Adrenal gland (tissue), 12 donors: Measurements from ENCODE around the gene FAM110A. TPM values are rescaled to one million over a fixed set of nuclear protein-coding genes. Genes with fewer than 3 reads are reported as not detected.

Source experiments
- DNase-seq, 7 donors: peaks; one replicate each; pipeline ENCODE4 v3.0.0-alpha.2; 2019 to 2020
- H3K27ac ChIP-seq, 5 donors: fragments of 200-600 bp; sonication (generic) in 4 of 5; 1 replicate in 3 of 5; 2 replicates in 2 of 5; pipeline versions ENCODE4 v1.5.1 to v1.8.0; 2016 to 2020; ENCODE audit warnings: mild to moderate bottlenecking in 1 of 5
- H3K27me3 ChIP-seq: fragments of 200-600 bp; 2 replicates; pipeline ENCODE4 v1.8.0; 2021
- H3K36me3 ChIP-seq, 2 donors: fragments of 200-600 bp; replicated peaks in 1 of 2; 1 replicate in 1 of 2; 2 replicates in 1 of 2; pipeline versions ENCODE4 v1.5.1 to v1.8.0; 2018 to 2022
- H3K4me1 ChIP-seq, 2 donors: fragments of 200-600 bp; replicated peaks in 1 of 2; 1 replicate in 1 of 2; 2 replicates in 1 of 2; pipeline versions ENCODE4 v1.5.1 to v1.8.0; 2018 to 2021
- H3K4me3 ChIP-seq, 4 donors: fragments of 200-600 bp; sonication (generic) in 3 of 4; one replicate each; pipeline ENCODE4 v1.5.1; 2016 to 2018
- H3K9me3 ChIP-seq, 3 donors: fragments of 200-600 bp; sonication (generic) in 1 of 3; replicated peaks in 1 of 3; 1 replicate in 2 of 3; 2 replicates in 1 of 3; pipeline versions ENCODE4 v1.5.1 to v1.8.0; 2016 to 2021
- CTCF ChIP-seq, 6 experiments: fragments of 450-650 bp in 4 of 6; fragments of 200-600 bp in 2 of 6; sonication (generic) in 1 of 6; IDR thresholded peaks; 1 replicate in 5 of 6; 2 replicates in 1 of 6; pipeline versions ENCODE4 v1.5.1 to v1.8.0; 2016 to 2021; ENCODE audit warnings: antibody characterized with exemption in 6 of 6, mild to moderate bottlenecking in 2 of 6, moderate library complexity in 1 of 6
- POLR2A ChIP-seq, 2 donors: fragments of 450-650 bp; IDR thresholded peaks; one replicate each; pipeline ENCODE4 v1.6.1; 2017; ENCODE audit warnings: antibody characterized with exemption in 2 of 2, mild to moderate bottlenecking in 2 of 2, moderate library complexity in 1 of 2
- WGBS, 4 donors: extraction: QIAGEN DNeasy Blood & Tissue Kit in 2 of 4; methylation state at CpG; one replicate each; pipeline versions ENCODE4 v1.1.5 to v1.1.7; 2013 to 2017; 5-methylcytosine and 5-hydroxymethylcytosine counted together
- intact Hi-C, 2 donors: fragments of 100-400 bp; cut with DNase I; formaldehyde crosslinking; loops; one replicate each; pipeline versions ENCODE4 v1.14.1 to v1.15.0; 2022 to 2023
- polyA plus RNA-seq, 3 donors: library from polyadenylated mRNA; stranded (reverse); fragments of 200-250 nt in 2 of 3; fragments of 350-450 nt in 1 of 3; fragmentation: Illumina TruSeq in 1 of 3; extraction: RNeasy Lipid Tissue Mini Kit (QIAGEN cat#74804) in 1 of 3; gene quantifications; one replicate each; pipeline ENCODE4 v1.2.3, GENCODE V29; 2013 to 2014
- total RNA-seq, 9 donors: library from RNA; depleted of rRNA in 4 of 9; stranded (reverse); fragments of >200 nt in 4 of 9; fragments of 120-200 nt in 1 of 9; fragmentation: NEBNext Ultra II Directional in 1 of 9; extraction: Animal tissue kit (Norgen Biotek cat#: 25700) in 1 of 9; gene quantifications; one replicate each; pipeline versions ENCODE4 v1.1.0 to v1.2.4, GENCODE V29; 2013 to 2023
- donor health status: healthy with polysubstance abuse.
- donor health status: Bipolar disorder and iron deficiency.
- donor health status: DM: yes; HTN: yes; CAD: no.
- donor health status: DM: no; HTN: no; CAD: no.
- donor health status: DM: no; HTN: no; CAD: no.
- donor health status: DM: yes; HTN: yes; CAD: no.

The FAM110A gene
- total and polyA plus RNA-seq, 12 donors = 2.2 to 16.7 (median 8.4) TPM

GRCh38 chr20:829551-829950 lies 4.0 kb upstream of the FAM110A start:
- Histone ChIP-seq H3K4me3 (no peak overlapping the region), H3K27me3 (no peaks in the 10 kb centered on the region), H3K4me1 (peaks cover 5 to 7% of the 10 kb centered on the region in 2 donors), H3K27ac (no peak overlapping the region), H3K36me3 (no peaks in the 10 kb centered on the region), H3K9me3 (no peaks in the 10 kb centered on the region)
- intact Hi-C loops = loop anchor here in 1 of 2 donors (10.0 kb wide), 1 partner anchor 285 kb away; the partner anchor contains the start of gene PSMF1
- TF ChIP-seq POLR2A (IDR thresholded peaks at IDR 0.05) = no peak
- no peak for TF ChIP-seq CTCF (IDR thresholded peaks at IDR 0.05)
- WGBS, 4 donors = 93 to 100% (median 96%) methylated on average over 2 of the region's 2 CpGs
- peak in 1 of 7 donors; percentile 25 for DNase-seq

GRCh38 chr20:830011-830521 lies 3.4 kb upstream of the FAM110A start:
- no peaks in the 10 kb centered on the region for H3K27me3 ChIP-seq
- TF ChIP-seq CTCF (IDR thresholded peaks at IDR 0.05) (no peak), POLR2A (IDR thresholded peaks at IDR 0.05) (no peak)
- no peak overlapping the region for H3K27ac ChIP-seq
- no peaks in the 10 kb centered on the region for H3K9me3 ChIP-seq
- DNase-seq = peak in 4 of 7 donors; percentile 34 to 75 (median 50)
- no peaks in the 10 kb centered on the region for H3K36me3 ChIP-seq
- peaks cover 10 to 12% of the 10 kb centered on the region in 2 donors for H3K4me1 ChIP-seq
- no peak overlapping the region for H3K4me3 ChIP-seq
- 45 to 62% (median 56%) methylated on average over 7 to 8 of the region's 8 CpGs for WGBS, 4 donors
- intact Hi-C loops = no loop called here

DNA sequence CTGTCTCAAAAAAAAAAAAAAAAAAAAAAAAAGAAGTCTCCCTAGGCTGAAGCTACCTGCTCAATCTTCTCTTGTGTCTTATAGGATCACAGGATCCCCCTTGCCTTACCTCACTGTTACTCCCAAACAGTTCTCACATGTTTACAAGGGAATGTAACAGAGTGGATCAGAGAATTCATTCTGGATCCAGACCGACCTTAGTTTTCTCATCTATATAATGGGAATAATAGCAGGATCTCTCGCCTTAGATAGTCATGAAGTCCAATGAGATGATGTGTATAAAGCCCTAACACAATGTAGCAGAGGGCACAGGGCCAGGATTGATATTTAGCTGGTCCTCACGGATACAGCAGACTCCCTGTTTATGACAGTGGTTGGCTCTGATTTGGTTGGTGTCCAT lies 2.3 kb upstream of the FAM110A start:
- H3K36me3 ChIP-seq = no peaks in the 10 kb centered on the region
- no peak overlapping the region for H3K4me3 ChIP-seq
- intact Hi-C loops = no loop called here
- no peak overlapping the region for H3K27ac ChIP-seq
- TF ChIP-seq POLR2A (IDR thresholded peaks at IDR 0.05) = no peak
- no peak for TF ChIP-seq CTCF (IDR thresholded peaks at IDR 0.05)
- WGBS, 4 donors = 83 to 90% (median 87%) methylated on average over 3 of the region's 3 CpGs
- DNase-seq = no peak
- no peaks in the 10 kb centered on the region for H3K27me3 ChIP-seq
- peaks cover 22 to 24% of the 10 kb centered on the region in 2 donors for H3K4me1 ChIP-seq
- no peaks in the 10 kb centered on the region for H3K9me3 ChIP-seq

DNA sequence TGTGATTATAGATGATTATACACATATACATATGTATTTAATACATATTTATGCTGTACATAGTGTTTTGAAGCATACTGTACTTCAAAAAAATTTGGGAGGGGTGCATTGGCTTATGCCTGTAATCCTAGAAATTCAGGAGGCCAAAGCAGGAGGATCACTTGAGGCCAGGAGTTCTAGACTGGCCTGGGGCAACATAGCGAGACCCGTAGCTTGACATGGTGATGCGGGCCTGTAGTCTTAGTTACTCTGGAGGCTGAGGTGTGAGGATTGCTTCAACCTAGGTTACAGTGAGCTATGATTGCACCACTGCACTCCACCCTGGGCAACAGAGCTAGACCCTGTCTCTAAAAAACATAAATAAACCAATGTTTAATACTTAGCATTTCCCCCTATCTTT lies 1.6 kb upstream of the FAM110A start:
- Histone ChIP-seq H3K27me3 (no peaks in the 10 kb centered on the region), H3K4me1 (peaks cover 26 to 27% of the 10 kb centered on the region in 2 donors), H3K36me3 (no peaks in the 10 kb centered on the region), H3K9me3 (no peaks in the 10 kb centered on the region), H3K4me3 (no peak overlapping the region), H3K27ac (no peak overlapping the region)
- TF ChIP-seq CTCF (IDR thresholded peaks at IDR 0.05) (no peak), POLR2A (IDR thresholded peaks at IDR 0.05) (no peak)
- no peak for DNase-seq
- intact Hi-C loops = no loop called here
- WGBS, 4 donors = 93 to 97% (median 96%) methylated on average over 3 of the region's 3 CpGs
